Liver (tissue), 9 donors: Measurements from ENCODE around the gene TTC28. TPM values are rescaled to one million over a fixed set of nuclear protein-coding genes. Genes with fewer than 3 reads are reported as not detected.

Experiments used
- DNase-seq: peaks from one replicate; pipeline ENCODE4 v3.0.0-alpha.2; 2017; ENCODE audit warnings: low spot score
- H3K27ac ChIP-seq, 2 donors: one replicate each; pipeline ENCODE4 v1.7.0; 2013; ENCODE audit warnings: inconsistent platforms in 2 of 2, low read length in 2 of 2, control low read depth in 1 of 2, low read depth in 1 of 2, mild to moderate bottlenecking in 1 of 2
- H3K27me3 ChIP-seq, 4 donors: one replicate each; pipeline versions ENCODE4 v1.6.1 to v1.7.0; 2013; ENCODE audit warnings: low read length in 3 of 4, inconsistent platforms in 1 of 4, mild to moderate bottlenecking in 1 of 4, moderate library complexity in 1 of 4; ENCODE audit not compliant: control insufficient read depth in 4 of 4, insufficient read depth in 4 of 4
- H3K36me3 ChIP-seq, 4 donors: one replicate each; pipeline versions ENCODE4 v1.6.1 to v1.7.0; 2013; ENCODE audit warnings: low read length in 3 of 4, mild to moderate bottlenecking in 3 of 4, low read depth in 1 of 4, moderate library complexity in 1 of 4; ENCODE audit not compliant: control insufficient read depth in 4 of 4, insufficient read depth in 3 of 4
- H3K4me1 ChIP-seq, 4 donors: one replicate each; pipeline versions ENCODE4 v1.6.1 to v1.7.0; 2013; ENCODE audit warnings: low read length in 3 of 4, mild to moderate bottlenecking in 3 of 4, moderate library complexity in 1 of 4; ENCODE audit not compliant: control insufficient read depth in 4 of 4, insufficient read depth in 4 of 4
- H3K4me3 ChIP-seq, 3 donors: one replicate each; pipeline versions ENCODE4 v1.6.1 to v1.7.0; 2013; ENCODE audit warnings: low read length in 3 of 3, control low read depth in 1 of 3, low read depth in 1 of 3, mild to moderate bottlenecking in 1 of 3
- H3K9ac ChIP-seq, 2 donors: one replicate each; pipeline ENCODE4 v1.7.0; 2013; ENCODE audit warnings: low read length in 2 of 2, mild to moderate bottlenecking in 2 of 2, moderate library complexity in 2 of 2, control low read depth in 1 of 2, low read depth in 1 of 2
- H3K9me3 ChIP-seq, 4 donors: one replicate each; pipeline versions ENCODE4 v1.6.1 to v1.7.0; 2013; ENCODE audit warnings: low read length in 3 of 4; ENCODE audit not compliant: control insufficient read depth in 4 of 4
- EGR1 ChIP-seq, 2 donors: IDR thresholded peaks; 2 replicates each; pipeline ENCODE4 v1.6.1; 2016 to 2018; ENCODE audit warnings: antibody characterized with exemption in 2 of 2, low read depth in 2 of 2
- FOXA1 ChIP-seq: IDR thresholded peaks from 2 replicates; pipeline ENCODE4 v1.6.1; 2016; ENCODE audit warnings: antibody characterized with exemption
- FOXA2 ChIP-seq: IDR thresholded peaks from 2 replicates; pipeline ENCODE4 v1.6.1; 2016; ENCODE audit warnings: antibody characterized with exemption
- GABPA ChIP-seq, 2 donors: IDR thresholded peaks in 1 of 2; conservative IDR thresholded peaks in 1 of 2; 2 replicates each; pipeline ENCODE4 v1.6.1; 2016; ENCODE audit warnings: antibody characterized with exemption in 2 of 2, mild to moderate bottlenecking in 1 of 2, moderate library complexity in 1 of 2
- HNF4A ChIP-seq, 2 donors: conservative IDR thresholded peaks; 2 replicates each; pipeline ENCODE4 v1.6.1; 2016; ENCODE audit warnings: antibody characterized with exemption in 2 of 2, mild to moderate bottlenecking in 2 of 2
- HNF4G ChIP-seq: IDR thresholded peaks from 2 replicates; pipeline ENCODE4 v1.6.1; 2016; ENCODE audit warnings: antibody characterized with exemption
- JUND ChIP-seq, 2 donors: IDR thresholded peaks; 2 replicates each; pipeline ENCODE4 v1.6.1; 2016; ENCODE audit warnings: antibody characterized with exemption in 2 of 2
- MAX ChIP-seq: IDR thresholded peaks from 2 replicates; pipeline ENCODE4 v1.6.1; 2016; ENCODE audit warnings: antibody characterized with exemption
- RAD21 ChIP-seq, 2 donors: IDR thresholded peaks; 2 replicates each; pipeline ENCODE4 v1.6.1; 2016; ENCODE audit warnings: antibody characterized with exemption in 2 of 2, mild to moderate bottlenecking in 2 of 2
- REST ChIP-seq: IDR thresholded peaks from 2 replicates; pipeline ENCODE4 v1.6.1; 2016; ENCODE audit warnings: antibody characterized with exemption, mild to moderate bottlenecking
- RXRA ChIP-seq, 2 donors: IDR thresholded peaks; 2 replicates each; pipeline ENCODE4 v1.6.1; 2017 to 2018; ENCODE audit warnings: antibody characterized with exemption in 2 of 2, mild to moderate bottlenecking in 1 of 2
- SP1 ChIP-seq: IDR thresholded peaks from 2 replicates; pipeline ENCODE4 v1.6.1; 2018; ENCODE audit warnings: antibody characterized with exemption, mild to moderate bottlenecking
- TAF1 ChIP-seq: conservative IDR thresholded peaks from 2 replicates; pipeline ENCODE4 v1.6.1; 2016; ENCODE audit warnings: antibody characterized with exemption, mild to moderate bottlenecking
- YY1 ChIP-seq: IDR thresholded peaks from 2 replicates; pipeline ENCODE4 v1.6.1; 2016; ENCODE audit warnings: antibody characterized with exemption, mild to moderate bottlenecking
- ZBTB33 ChIP-seq: IDR thresholded peaks from 2 replicates; pipeline ENCODE4 v1.6.1; 2016; ENCODE audit warnings: antibody characterized with exemption
- WGBS: extraction: QIAGEN DNeasy Blood & Tissue Kit; methylation state at CpG from one replicate; pipeline ENCODE4 v1.1.7; 2013; 5-methylcytosine and 5-hydroxymethylcytosine counted together
- polyA plus RNA-seq, 2 donors: library from polyadenylated mRNA; stranded (reverse) in 1 of 2; unstranded in 1 of 2; fragments of 200-250 nt in 1 of 2; fragments of >200 nt in 1 of 2; fragmentation: Nextera tagmentation in 1 of 2; extraction: Ambion mirVana in 1 of 2; gene quantifications; one replicate each; pipeline versions ENCODE4 v1.2.1 to v1.2.3, GENCODE V29; 2013 to 2015
- total RNA-seq, 2 donors: library from RNA; depleted of rRNA; stranded (reverse); fragments of >200 nt; gene quantifications; one replicate each; pipeline ENCODE4 v1.2.3, GENCODE V29; 2014
- TF ChIP-seq, protein P1 (sequence below): IDR thresholded peaks from 2 replicates; pipeline ENCODE4 v1.6.1; 2016; ENCODE audit warnings: antibody characterized with exemption
- TF ChIP-seq, protein P2 (sequence below): fragments of 150-350 bp; IDR thresholded peaks from 2 replicates; pipeline ENCODE4 v1.5.1; 2017; ENCODE audit warnings: improper control_type of control experiment, low read depth, low read length; ENCODE audit not compliant: missing input control
- donor health status: healthy.
- donor health status: healthy.
- donor health status: healthy.
- donor health status: healthy.
- donor health status: healthy.

The TTC28 gene
- total and polyA plus RNA-seq, 4 donors = 4.2 to 19.4 (median 5.9) TPM

- peaks cover 0 to 2% (median 0%) of the 10 kb centered on the region in 4 donors for H3K36me3 ChIP-seq
- no peaks in the 10 kb centered on the region for H3K9me3 ChIP-seq
- DNase-seq = no peak
- H3K27me3 ChIP-seq = no peaks in the 10 kb centered on the region
- H3K4me1 ChIP-seq = peaks cover 0 to 14% (median 6%) of the 10 kb centered on the region in 4 donors
- H3K27ac ChIP-seq = no peak overlapping the region
- no peak overlapping the region for H3K9ac ChIP-seq
- no peak for TF ChIP-seq YY1
- TF ChIP-seq EGR1 (IDR thresholded peaks at IDR 0.05; ENCODE audit: low read depth in 2 of 2) = no peak
- TF ChIP-seq, protein P1, sequence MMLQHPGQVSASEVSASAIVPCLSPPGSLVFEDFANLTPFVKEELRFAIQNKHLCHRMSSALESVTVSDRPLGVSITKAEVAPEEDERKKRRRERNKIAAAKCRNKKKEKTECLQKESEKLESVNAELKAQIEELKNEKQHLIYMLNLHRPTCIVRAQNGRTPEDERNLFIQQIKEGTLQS = no peak
- TF ChIP-seq, protein P2, sequence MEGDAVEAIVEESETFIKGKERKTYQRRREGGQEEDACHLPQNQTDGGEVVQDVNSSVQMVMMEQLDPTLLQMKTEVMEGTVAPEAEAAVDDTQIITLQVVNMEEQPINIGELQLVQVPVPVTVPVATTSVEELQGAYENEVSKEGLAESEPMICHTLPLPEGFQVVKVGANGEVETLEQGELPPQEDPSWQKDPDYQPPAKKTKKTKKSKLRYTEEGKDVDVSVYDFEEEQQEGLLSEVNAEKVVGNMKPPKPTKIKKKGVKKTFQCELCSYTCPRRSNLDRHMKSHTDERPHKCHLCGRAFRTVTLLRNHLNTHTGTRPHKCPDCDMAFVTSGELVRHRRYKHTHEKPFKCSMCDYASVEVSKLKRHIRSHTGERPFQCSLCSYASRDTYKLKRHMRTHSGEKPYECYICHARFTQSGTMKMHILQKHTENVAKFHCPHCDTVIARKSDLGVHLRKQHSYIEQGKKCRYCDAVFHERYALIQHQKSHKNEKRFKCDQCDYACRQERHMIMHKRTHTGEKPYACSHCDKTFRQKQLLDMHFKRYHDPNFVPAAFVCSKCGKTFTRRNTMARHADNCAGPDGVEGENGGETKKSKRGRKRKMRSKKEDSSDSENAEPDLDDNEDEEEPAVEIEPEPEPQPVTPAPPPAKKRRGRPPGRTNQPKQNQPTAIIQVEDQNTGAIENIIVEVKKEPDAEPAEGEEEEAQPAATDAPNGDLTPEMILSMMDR = no peak
- no peak for TF ChIP-seq RAD21 (IDR thresholded peaks at IDR 0.05)
- TF ChIP-seq JUND (IDR thresholded peaks at IDR 0.05) = no peak
- no peak for TF ChIP-seq SP1
- TF ChIP-seq MAX = no peak
- TF ChIP-seq RXRA (IDR thresholded peaks at IDR 0.05) = no peak
- 96% methylated on average over 6 of the region's 6 CpGs for WGBS
- H3K4me3 ChIP-seq = no peak overlapping the region
These were observed 27.2 kb upstream of the TTC28 start for GRCh38 chr22:28706845-28707244.

GRCh38 chr22:28703436-28703835, 23.8 kb upstream of the TTC28 start:
- no peak for TF ChIP-seq FOXA2
- TF ChIP-seq REST = no peak
- no peak for TF ChIP-seq JUND (IDR thresholded peaks at IDR 0.05)
- TF ChIP-seq, protein P2 = no peak
- TF ChIP-seq, protein P1 = no peak
- no peak for TF ChIP-seq YY1
- no peak for TF ChIP-seq GABPA (IDR thresholded peaks at IDR 0.05 in 1 of 2, conservative IDR thresholded peaks at IDR 0.05 in 1 of 2)
- no peak for TF ChIP-seq EGR1 (IDR thresholded peaks at IDR 0.05; ENCODE audit: low read depth in 2 of 2)
- no peak for TF ChIP-seq RXRA (IDR thresholded peaks at IDR 0.05)
- no peak for TF ChIP-seq ZBTB33
- TF ChIP-seq TAF1 = no peak
- TF ChIP-seq HNF4G = no peak
- no peak for TF ChIP-seq RAD21 (IDR thresholded peaks at IDR 0.05)
- TF ChIP-seq SP1 = no peak
- TF ChIP-seq HNF4A (conservative IDR thresholded peaks at IDR 0.05) = no peak
- no peak for TF ChIP-seq MAX
- TF ChIP-seq FOXA1 = no peak
- no peak overlapping the region for H3K9ac ChIP-seq
- H3K9me3 ChIP-seq = no peaks in the 10 kb centered on the region
- DNase-seq = no peak
- no peaks in the 10 kb centered on the region for H3K4me1 ChIP-seq
- H3K27ac ChIP-seq = no peak overlapping the region
- H3K4me3 ChIP-seq = no peak overlapping the region
- H3K36me3 ChIP-seq = peaks cover 0 to 2% (median 0%) of the 10 kb centered on the region in 4 donors
- H3K27me3 ChIP-seq = no peaks in the 10 kb centered on the region
